A549 (cell line): ENCODE data around the gene MRPS33. TPM values are rescaled to one million over a fixed set of nuclear protein-coding genes. Genes with fewer than 3 reads are reported as not detected.

ENCODE experiments used
- ATAC-seq, 2 experiments: fragments of 200-7000 bp in 1 of 2; fragments of >200 bp in 1 of 2; cut with Nextera tagmentation in 1 of 2; cut with Tn5 transposase in 1 of 2; 3 replicates each; pipeline versions ENCODE4 v1.8.0 to v1.9.1; 2018 to 2020; ENCODE audit warnings: mild to moderate bottlenecking in 1 of 2, moderate library complexity in 1 of 2
- CTCF ChIA-PET: fragments of 300-600 bp; sonication (Branson Sonifier 250); formaldehyde crosslinking; extraction: SDS; loops from one replicate; lab custom pipeline; 2021; ENCODE audit warnings: antibody characterized with exemption, inconsistent platforms; lab: Yijun Ruan, JAX
- POLR2A ChIA-PET: fragments of 350-600 bp; formaldehyde crosslinking; extraction: SDS; loops from one replicate; lab custom pipeline; 2021; ENCODE audit warnings: antibody characterized with exemption, inconsistent platforms; lab: Yijun Ruan, JAX
- DNase-seq, 2 experiments: peaks; one replicate each; pipeline versions ENCODE4 v3.0.0 to v3.0.0-alpha.2; 2011 to 2016; ENCODE audit warnings: low read depth in 1 of 2, low spot score in 1 of 2
- FAIRE-seq: peaks from 2 replicates; lab custom pipeline; 2011; peaks lifted over from hg19 to GRCh38; lab: Jason Lieb, UNC
- H3K27ac ChIP-seq, 2 experiments: fragments of >200 bp; sonication (Bioruptor Twin); formaldehyde crosslinking; 3 replicates each; pipeline ENCODE4 v1.5.1; 2016 to 2017
- H3K4me1 ChIP-seq: fragments of >200 bp; sonication (Bioruptor Twin); formaldehyde crosslinking; 3 replicates; pipeline ENCODE4 v1.6.1; 2016
- H3K4me2 ChIP-seq: fragments of >200 bp; sonication (Bioruptor Twin); formaldehyde crosslinking; 3 replicates; pipeline ENCODE4 v1.6.1; 2016
- H3K4me3 ChIP-seq: fragments of >200 bp; sonication (Bioruptor Twin); formaldehyde crosslinking; 3 replicates; pipeline ENCODE4 v1.5.1; 2016
- H3K9me3 ChIP-seq: fragments of >200 bp; sonication (Bioruptor Twin); formaldehyde crosslinking; 3 replicates; pipeline ENCODE4 v1.6.1; 2016
- BCL3 ChIP-seq: fragments of >200 bp; sonication (Bioruptor Twin); formaldehyde crosslinking; IDR thresholded peaks from 3 replicates; pipeline ENCODE4 v1.6.1; 2016
- CBX8 ChIP-seq: fragments of 200-600 bp; sonication (generic); IDR thresholded peaks from 2 replicates; pipeline ENCODE4 v1.6.1; 2016
- E2F6 ChIP-seq: IDR thresholded peaks from 2 replicates; pipeline ENCODE4 v1.6.1; 2012; ENCODE audit warnings: low read depth, borderline replicate concordance
- EHMT2 ChIP-seq: fragments of 200-600 bp; sonication (generic); IDR thresholded peaks from 2 replicates; pipeline ENCODE4 v1.6.1; 2016; ENCODE audit warnings: antibody characterized with exemption, low read depth, mild to moderate bottlenecking, moderate library complexity
- EP300 ChIP-seq, 2 experiments: fragments of >200 bp; sonication (Bioruptor Twin); formaldehyde crosslinking; IDR thresholded peaks; 2 replicates in 1 of 2; 3 replicates in 1 of 2; pipeline ENCODE4 v1.6.1; 2016 to 2017
- FOSB ChIP-seq: fragments of 250-450 bp; sonication (Bioruptor Pico); IDR thresholded peaks from 2 replicates; pipeline ENCODE4 v1.5.0; 2020; ENCODE audit warnings: mild to moderate bottlenecking, moderate library complexity
- HOXB5 ChIP-seq: fragments of 250-450 bp; sonication (Bioruptor Pico); IDR thresholded peaks from 2 replicates; pipeline ENCODE4 v1.5.0; 2020; ENCODE audit warnings: mild to moderate bottlenecking, moderate library complexity
- JUN ChIP-seq, 2 experiments: fragments of >200 bp; sonication (Bioruptor Twin); formaldehyde crosslinking; IDR thresholded peaks; 2 replicates in 1 of 2; 3 replicates in 1 of 2; pipeline ENCODE4 v1.6.1; 2016 to 2017
- KDM1A ChIP-seq: fragments of 200-600 bp; sonication (generic); IDR thresholded peaks from 2 replicates; pipeline ENCODE4 v1.6.1; 2016; ENCODE audit warnings: low read depth, mild to moderate bottlenecking
- KDM5A ChIP-seq: fragments of 200-600 bp; sonication (generic); IDR thresholded peaks from 2 replicates; pipeline ENCODE4 v1.6.1; 2016; ENCODE audit warnings: antibody characterized with exemption, mild to moderate bottlenecking
- MAX ChIP-seq: IDR thresholded peaks from 2 replicates; pipeline ENCODE4 v1.6.1; 2012
- NPAS2 ChIP-seq: fragments of 250-450 bp; sonication (Bioruptor Pico); IDR thresholded peaks from 2 replicates; pipeline ENCODE4 v1.8.0; 2022; ENCODE audit warnings: mild to moderate bottlenecking, moderate library complexity, borderline replicate concordance
- PHF8 ChIP-seq: fragments of 200-600 bp; sonication (generic); IDR thresholded peaks from 2 replicates; pipeline ENCODE4 v1.6.1; 2016; ENCODE audit warnings: low read depth, mild to moderate bottlenecking, antibody characterized with exemption, moderate library complexity, borderline replicate concordance
- POLR2A ChIP-seq: IDR thresholded peaks from 2 replicates; pipeline ENCODE4 v1.6.1; 2012; ENCODE audit warnings: mild to moderate bottlenecking, low read length
- POLR2AphosphoS2 ChIP-seq: conservative IDR thresholded peaks from 2 replicates; pipeline ENCODE4 v1.6.1; 2012; ENCODE audit warnings: low read length, improper control_type of control experiment, inconsistent platforms
- RARB ChIP-seq: fragments of 250-450 bp; sonication (Bioruptor Pico); IDR thresholded peaks from 2 replicates; pipeline ENCODE4 v1.8.0; 2021; ENCODE audit warnings: mild to moderate bottlenecking, moderate library complexity
- REST ChIP-seq: fragments of 200-600 bp; sonication (generic); IDR thresholded peaks from 2 replicates; pipeline ENCODE4 v1.6.1; 2016; ENCODE audit warnings: antibody characterized with exemption, mild to moderate bottlenecking, moderate library complexity
- SREBF2 ChIP-seq: fragments of 450-650 bp; IDR thresholded peaks from 2 replicates; pipeline ENCODE4 v1.6.1; 2014; ENCODE audit warnings: mild to moderate bottlenecking, moderate library complexity
- USF2 ChIP-seq: fragments of 450-650 bp; IDR thresholded peaks from 2 replicates; pipeline ENCODE4 v1.6.1; 2014; ENCODE audit warnings: antibody characterized with exemption
- ZFP36 ChIP-seq: fragments of 450-650 bp; IDR thresholded peaks from 2 replicates; pipeline ENCODE4 v1.6.1; 2014; ENCODE audit warnings: borderline replicate concordance; ENCODE audit not compliant: partially characterized antibody
- WGBS: methylation state at CpG from one replicate; pipeline ENCODE4 v1.1.6; 2017; ENCODE audit errors: missing lambda C conversion rate; 5-methylcytosine and 5-hydroxymethylcytosine counted together
- polyA plus RNA-seq, 4 experiments: library from polyadenylated mRNA; depleted of rRNA in 3 of 4; stranded (reverse); fragments of >200 nt; fragmentation: RNase III in 1 of 4; extraction: RNeasy Plus Mini Kit Qiagen cat#74134 plus additional on column Dnase treatment in 1 of 4; gene quantifications; 2 replicates in 3 of 4; 3 replicates in 1 of 4; pipeline ENCODE4 v1.2.3, GENCODE V29; 2011 to 2017

MRPS33 gene
- polyA plus RNA-seq, 2 of the 4 experiments (the other 2 are of a cell fraction) = 120 to 186 TPM

- ATAC-seq (peak in 1 of 2 experiments; percentile 19; a peak in 1 of 6 replicates), DNase-seq (no peak)
- Histone ChIP-seq H3K4me2 (peak overlapping the region; percentile 16; the same call in 1 of the 3 replicates), H3K4me3 (no peak overlapping the region)
- POLR2A ChIA-PET = no interaction called here
- TF ChIP-seq E2F6 (no peak), MAX (no peak), POLR2A (no peak), ZFP36 (no peak), EHMT2 (no peak), NPAS2 (CRISPR knock-in tag) (no peak), CBX8 (no peak), FOSB (CRISPR knock-in tag) (no peak), KDM5A (no peak), PHF8 (no peak), SREBF2 (no peak), JUN (IDR thresholded peaks at IDR 0.05) (no peak)
- TF ChIP-seq, all 56 proteins: peak for 0
- no peaks in the 10 kb centered on the region for H3K9me3 ChIP-seq
- H3K27ac ChIP-seq = no peak overlapping the region
- 47% methylated on average over 9 of the region's 9 CpGs for WGBS
- FAIRE-seq = no peak
- CTCF ChIA-PET = no interaction called here
- peaks cover 13% of the 10 kb centered on the region; the same call in 1 of the 3 replicates for H3K4me1 ChIP-seq
These were observed 41.6 kb downstream of the MRPS33 start for GRCh38 chr7:140972876-140973829.

GRCh38 chr7:140972344-140972743 lies 42.4 kb downstream of the MRPS33 start:
- ATAC-seq = no peak
- POLR2A ChIA-PET = no interaction called here
- no peaks in the 10 kb centered on the region for H3K9me3 ChIP-seq
- TF ChIP-seq BCL3 (no peak), RARB (CRISPR knock-in tag) (no peak), NPAS2 (CRISPR knock-in tag) (no peak), KDM1A (no peak), EP300 (IDR thresholded peaks at IDR 0.05) (no peak), USF2 (no peak)
- 53% methylated on average over 2 of the region's 2 CpGs for WGBS
- DNase-seq = no peak
- H3K27ac ChIP-seq = no peak overlapping the region
- H3K4me2 ChIP-seq = 0 out of 3 replicates have a peak overlapping the region, but pooled peaks have one; percentile 16
- no peak for FAIRE-seq
- CTCF ChIA-PET = no interaction called here
- H3K4me1 ChIP-seq = peaks cover 13% of the 10 kb centered on the region; the same call in 1 of the 3 replicates
- no peak overlapping the region for H3K4me3 ChIP-seq

- FAIRE-seq (no peak), DNase-seq (no peak), ATAC-seq (peak in 1 of 2 experiments; percentile 13; a peak in 1 of 6 replicates)
- Histone ChIP-seq H3K9me3 (peaks cover under 1% of the 10 kb centered on the region; the same call in 1 of the 3 replicates), H3K4me1 (no peaks in the 10 kb centered on the region; the same call in 2 of the 3 replicates), H3K27ac (no peak overlapping the region), H3K4me3 (no peak overlapping the region), H3K4me2 (no peak overlapping the region)
- WGBS = 36% methylated on average over 2 of the region's 2 CpGs
- POLR2A ChIA-PET = no interaction called here
- TF ChIP-seq FOSB (CRISPR knock-in tag) (no peak), POLR2AphosphoS2 (no peak), HOXB5 (no peak), E2F6 (no peak), REST (no peak)
- CTCF ChIA-PET = no interaction called here
These were observed 47.3 kb downstream of the MRPS33 start for GRCh38 chr7:140967438-140967837.
